HG03460 (cell line): ENCODE data around the gene CPSF4L.

Experiments
- ATAC-seq: cut with Tn5 transposase; IDR thresholded peaks from one replicate; pipeline ENCODE4 v1.9.1; 2021; ENCODE audit not compliant: unreplicated experiment

CPSF4L gene

GRCh38 chr17:73290399-73291259 is 28.9 kb upstream of the CPSF4L start:
- ATAC-seq: peak; percentile 41

DNA sequence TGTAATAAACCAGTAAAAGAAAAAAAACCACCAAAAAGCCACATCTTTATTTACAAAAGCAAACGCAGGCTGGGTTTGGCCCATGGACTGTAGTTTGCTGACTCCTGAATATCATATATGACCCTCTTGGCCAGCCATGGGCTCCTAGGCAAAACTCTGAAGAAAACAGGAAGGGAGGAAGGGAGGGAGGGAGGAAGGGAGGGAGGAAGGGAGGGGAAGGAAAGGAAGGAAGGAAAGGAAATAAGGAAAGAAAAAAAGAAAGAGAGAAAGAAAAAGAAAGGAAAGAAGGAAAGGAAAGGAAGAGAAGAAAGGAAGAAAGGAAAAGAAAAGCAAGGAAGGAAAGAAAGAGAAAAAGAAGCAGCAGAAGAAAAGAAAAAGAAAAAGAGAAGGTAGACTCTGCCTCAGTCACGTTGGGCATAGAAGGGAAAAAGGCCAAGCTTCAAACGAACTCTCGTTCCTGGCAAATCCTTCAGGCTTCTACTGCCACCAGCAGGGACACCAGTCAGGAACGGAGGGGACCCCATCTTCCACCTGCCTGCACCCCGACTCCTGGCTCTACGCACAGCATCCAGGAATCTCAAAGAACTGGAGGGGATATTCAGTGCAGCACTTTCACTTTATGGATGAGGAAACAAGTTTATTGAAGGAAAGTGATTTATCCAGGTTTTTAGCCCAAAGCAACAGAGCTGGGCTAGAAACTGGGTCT is 28.0 kb upstream of the CPSF4L start:
- no peak for ATAC-seq

- ATAC-seq: no peak
Measured at GRCh38 chr17:73288534-73289302, 27.0 kb upstream of the CPSF4L start.

GRCh38 chr17:73286863-73287296 is 25.2 kb upstream of the CPSF4L start:
- no peak for ATAC-seq

- no peak for ATAC-seq
Measured at GRCh38 chr17:73285916-73286862, 24.5 kb upstream of the CPSF4L start.

DNA sequence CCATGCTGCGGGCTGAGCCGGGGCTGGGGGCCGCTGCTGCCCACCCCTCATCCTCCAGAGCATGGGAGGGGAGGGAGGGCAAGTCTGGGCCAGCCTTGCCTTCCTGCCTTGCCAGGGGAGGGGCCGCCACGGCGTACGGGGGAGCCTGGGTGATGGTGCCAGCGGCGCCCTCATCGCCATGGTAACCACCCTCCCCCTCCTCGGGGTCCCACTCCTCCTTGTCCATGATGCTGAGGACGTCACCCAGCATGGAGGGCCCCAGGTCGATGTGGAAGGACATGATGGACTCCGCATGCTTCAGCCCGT is 23.9 kb upstream of the CPSF4L start:
- ATAC-seq: no peak

GRCh38 chr17:73284906-73285602 is 23.4 kb upstream of the CPSF4L start:
- no peak for ATAC-seq

DNA sequence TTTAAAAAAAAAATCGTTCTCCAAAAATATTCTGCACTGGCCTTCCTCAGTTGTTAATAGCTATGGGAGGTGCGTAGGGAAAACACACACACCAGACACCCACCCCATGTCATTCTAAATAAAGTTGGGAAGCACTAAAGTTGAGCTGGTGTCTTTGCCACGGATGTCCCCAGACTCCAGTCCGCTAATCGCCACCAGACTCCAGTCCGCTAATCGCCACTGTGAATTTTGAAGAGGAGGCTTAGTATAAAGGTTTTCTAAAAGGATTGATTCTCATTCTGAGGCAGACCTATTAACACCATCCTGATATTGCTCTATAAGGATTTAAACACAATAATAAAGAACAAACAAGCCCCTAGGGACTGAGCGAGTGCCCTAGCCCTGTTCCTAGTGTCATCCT is 22.7 kb upstream of the CPSF4L start:
- ATAC-seq: no peak

- ATAC-seq: no peak
Measured at GRCh38 chr17:73283841-73284282, 22.2 kb upstream of the CPSF4L start.

GRCh38 chr17:73283250-73283649 is 21.6 kb upstream of the CPSF4L start:
- no peak for ATAC-seq

DNA sequence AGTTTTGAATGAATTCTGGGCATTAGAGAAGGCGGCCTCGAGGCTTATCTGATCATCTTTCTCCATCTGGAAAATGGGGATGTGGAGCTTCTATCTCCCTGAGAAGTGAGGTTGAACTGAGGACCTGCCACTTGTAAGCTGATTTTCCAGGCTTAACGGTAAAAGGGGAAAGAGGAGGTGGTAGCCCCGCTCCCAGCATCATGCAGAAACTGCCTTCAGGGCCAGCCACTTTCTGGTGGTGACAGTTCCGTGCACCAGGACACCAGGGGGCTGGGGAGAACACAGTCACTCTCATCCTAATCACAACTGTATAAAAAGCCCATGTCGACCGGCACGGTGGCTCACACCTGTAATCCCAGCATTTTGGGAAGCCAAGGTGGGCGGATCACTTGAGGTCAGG is 20.9 kb upstream of the CPSF4L start:
- no peak for ATAC-seq

- peak; percentile 92 for ATAC-seq
Measured at GRCh38 chr17:73281928-73282327, 20.2 kb upstream of the CPSF4L start.

DNA sequence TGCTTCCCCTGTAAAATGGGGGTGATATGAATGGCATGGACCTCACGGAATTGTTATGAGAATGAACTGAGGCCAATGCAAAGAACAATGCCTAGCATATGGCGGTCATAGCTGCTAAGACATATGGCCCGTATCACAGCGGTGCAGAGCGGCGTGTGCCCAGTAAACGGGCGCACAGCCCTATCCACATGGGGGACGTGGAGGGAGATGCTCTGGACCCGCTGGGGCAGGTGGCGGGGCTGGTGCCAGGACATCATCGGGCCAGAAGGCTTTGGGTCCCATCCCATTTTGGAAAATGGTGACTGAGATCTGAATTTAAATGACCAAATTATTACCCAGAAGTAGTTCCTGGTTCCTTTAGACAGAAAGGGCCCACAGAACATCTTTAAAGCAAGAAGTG is 18.5 kb upstream of the CPSF4L start:
- ATAC-seq: no peak

DNA sequence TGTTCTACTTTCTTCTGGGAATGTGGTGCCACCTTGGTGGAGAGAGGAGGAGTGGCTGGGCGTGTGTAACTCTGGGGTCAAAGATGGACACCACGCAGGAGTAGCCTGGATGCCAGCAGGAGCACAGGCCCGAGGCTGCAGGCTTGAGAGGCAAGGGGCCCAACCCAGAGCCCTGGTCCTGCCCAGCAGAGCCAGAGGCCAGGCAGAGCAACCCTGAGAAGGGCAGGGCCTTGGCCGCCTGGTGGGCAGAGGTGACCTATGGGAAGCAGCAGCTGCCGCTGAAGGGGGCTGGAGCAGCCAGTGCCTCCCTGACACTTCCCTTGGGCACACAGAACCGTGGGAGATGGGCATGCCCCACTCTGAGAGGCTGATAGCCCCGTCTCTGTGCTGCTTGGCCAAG is 18.0 kb upstream of the CPSF4L start:
- no peak for ATAC-seq

- ATAC-seq: no peak
Measured at GRCh38 chr17:73278465-73279453, 17.1 kb upstream of the CPSF4L start.

- ATAC-seq: no peak
Measured at GRCh38 chr17:73278049-73278464, 16.4 kb upstream of the CPSF4L start.

DNA sequence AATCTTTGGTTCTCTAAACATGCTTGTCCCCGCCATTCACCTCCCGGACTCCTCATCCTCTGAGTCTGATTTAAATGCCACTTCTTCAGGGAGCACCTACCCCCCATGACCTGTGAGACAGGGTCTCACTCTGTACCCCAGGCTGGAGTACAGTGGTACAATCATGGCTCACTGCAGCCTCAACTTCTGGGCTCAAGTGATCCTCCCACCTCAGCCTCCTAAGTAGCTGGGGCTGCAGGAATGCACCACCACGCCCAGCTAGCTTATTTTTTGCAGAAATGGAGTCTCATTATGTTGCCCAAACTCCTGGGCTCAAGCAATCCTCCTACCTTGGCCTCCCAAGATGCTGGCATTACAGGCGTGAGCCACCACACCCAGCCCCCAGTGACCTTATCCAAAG is 12.8 kb upstream of the CPSF4L start:
- no peak for ATAC-seq

- ATAC-seq: no peak
Measured at GRCh38 chr17:73272906-73273218, 11.2 kb upstream of the CPSF4L start.

- peak; percentile 75 for ATAC-seq
Measured at GRCh38 chr17:73271072-73271471, 9.4 kb upstream of the CPSF4L start.
